GM12878 (cell line): ENCODE data around the gene HMGN1. TPM values are rescaled to one million over a fixed set of nuclear protein-coding genes. Genes with fewer than 3 reads are reported as not detected.

Source experiments
- MEF2A ChIP-seq: IDR thresholded peaks from 2 replicates; pipeline ENCODE4 v1.6.1; 2011; ENCODE audit warnings: low read depth, mild to moderate bottlenecking, low read length, moderate library complexity; ENCODE audit not compliant: insufficient read depth
- polyA plus RNA-seq, 11 experiments: library from polyadenylated mRNA; depleted of rRNA in 4 of 11; unstranded in 6 of 11; stranded (reverse) in 5 of 11; fragments of >200 nt; fragmentation: Nextera tagmentation in 4 of 11; fragmentation: Illumina TruSeq in 1 of 11; extraction: Ambion mirVana in 4 of 11; extraction: Trizol in 1 of 11; gene quantifications; 1 replicate in 1 of 11; 2 replicates in 10 of 11; pipeline versions ENCODE4 v1.2.1 to v1.2.3, GENCODE V29; 2011 to 2016; ENCODE audit warnings: inconsistent platforms in 2 of 11, missing spikeins in 2 of 11, low read depth in 1 of 11
- total RNA-seq, 4 experiments: library from RNA; depleted of rRNA in 3 of 4; stranded (reverse); fragments of >200 nt in 3 of 4; fragmentation: Illumina TruSeq in 1 of 4; extraction: Trizol in 1 of 4; gene quantifications; 2 replicates each; pipeline versions ENCODE4 v1.2.1 to v1.2.3, GENCODE V29; 2013 to 2021
- TF ChIP-seq, protein P1 (sequence below): fragments of 450-650 bp; IDR thresholded peaks from 2 replicates; pipeline ENCODE4 v1.6.1; 2014; ENCODE audit warnings: mild to moderate bottlenecking
- TF ChIP-seq, protein P2 (sequence below): IDR thresholded peaks from 2 replicates; pipeline ENCODE4 v1.6.1; 2011; ENCODE audit warnings: low read depth, low read length, improper control_type of control experiment, borderline replicate concordance
- TF ChIP-seq, protein P3 (sequence below): fragments of 150-350 bp; IDR thresholded peaks from 2 replicates; pipeline ENCODE4 v1.6.1; 2016; ENCODE audit warnings: low read depth, low read length
- TF ChIP-seq, protein P4 (sequence below): IDR thresholded peaks from 2 replicates; pipeline ENCODE4 v1.6.1; 2011; ENCODE audit warnings: borderline replicate concordance, low read depth, mild to moderate bottlenecking, moderate library complexity, low read length; ENCODE audit not compliant: insufficient read depth, poor library complexity, severe bottlenecking

Gene HMGN1
- total and polyA plus RNA-seq, 10 of the 15 experiments (the other 5 are each of a cell fraction or from before 2014, with no cell fraction given) = 120 to 798 (median 396) TPM

DNA sequence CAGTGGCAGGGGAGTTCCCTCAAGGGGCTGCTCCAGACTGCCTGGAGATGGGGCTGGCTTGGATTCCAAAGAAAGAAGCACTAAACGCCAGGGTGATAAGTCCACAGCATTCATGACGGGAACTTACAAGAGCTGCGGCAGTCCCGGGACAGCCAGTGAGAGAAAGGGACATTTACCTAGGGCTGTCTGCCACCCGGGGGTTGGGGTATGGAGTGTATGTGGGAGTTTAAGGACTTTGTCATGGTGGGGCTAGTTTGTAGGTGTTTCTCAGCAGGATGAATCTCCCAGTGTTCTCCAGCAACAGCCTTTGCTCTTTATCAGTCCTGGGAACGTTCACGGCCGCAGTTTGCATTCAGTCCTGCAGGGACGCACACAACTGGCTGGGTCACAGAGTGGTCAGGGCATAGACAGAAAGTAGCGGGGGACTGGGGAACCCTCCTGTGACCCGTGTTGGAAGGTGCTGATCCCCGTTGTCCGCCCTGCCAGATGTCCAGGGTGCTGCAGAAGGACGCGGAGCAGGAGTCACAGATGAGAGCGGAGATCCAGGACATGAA is 41.4 kb upstream of the HMGN1 start (continued):
- TF ChIP-seq, protein P1, sequence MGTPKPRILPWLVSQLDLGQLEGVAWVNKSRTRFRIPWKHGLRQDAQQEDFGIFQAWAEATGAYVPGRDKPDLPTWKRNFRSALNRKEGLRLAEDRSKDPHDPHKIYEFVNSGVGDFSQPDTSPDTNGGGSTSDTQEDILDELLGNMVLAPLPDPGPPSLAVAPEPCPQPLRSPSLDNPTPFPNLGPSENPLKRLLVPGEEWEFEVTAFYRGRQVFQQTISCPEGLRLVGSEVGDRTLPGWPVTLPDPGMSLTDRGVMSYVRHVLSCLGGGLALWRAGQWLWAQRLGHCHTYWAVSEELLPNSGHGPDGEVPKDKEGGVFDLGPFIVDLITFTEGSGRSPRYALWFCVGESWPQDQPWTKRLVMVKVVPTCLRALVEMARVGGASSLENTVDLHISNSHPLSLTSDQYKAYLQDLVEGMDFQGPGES = no peak
- TF ChIP-seq, protein P2, sequence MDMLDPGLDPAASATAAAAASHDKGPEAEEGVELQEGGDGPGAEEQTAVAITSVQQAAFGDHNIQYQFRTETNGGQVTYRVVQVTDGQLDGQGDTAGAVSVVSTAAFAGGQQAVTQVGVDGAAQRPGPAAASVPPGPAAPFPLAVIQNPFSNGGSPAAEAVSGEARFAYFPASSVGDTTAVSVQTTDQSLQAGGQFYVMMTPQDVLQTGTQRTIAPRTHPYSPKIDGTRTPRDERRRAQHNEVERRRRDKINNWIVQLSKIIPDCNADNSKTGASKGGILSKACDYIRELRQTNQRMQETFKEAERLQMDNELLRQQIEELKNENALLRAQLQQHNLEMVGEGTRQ = no peak
- TF ChIP-seq MEF2A = no peak
- TF ChIP-seq, protein P3, sequence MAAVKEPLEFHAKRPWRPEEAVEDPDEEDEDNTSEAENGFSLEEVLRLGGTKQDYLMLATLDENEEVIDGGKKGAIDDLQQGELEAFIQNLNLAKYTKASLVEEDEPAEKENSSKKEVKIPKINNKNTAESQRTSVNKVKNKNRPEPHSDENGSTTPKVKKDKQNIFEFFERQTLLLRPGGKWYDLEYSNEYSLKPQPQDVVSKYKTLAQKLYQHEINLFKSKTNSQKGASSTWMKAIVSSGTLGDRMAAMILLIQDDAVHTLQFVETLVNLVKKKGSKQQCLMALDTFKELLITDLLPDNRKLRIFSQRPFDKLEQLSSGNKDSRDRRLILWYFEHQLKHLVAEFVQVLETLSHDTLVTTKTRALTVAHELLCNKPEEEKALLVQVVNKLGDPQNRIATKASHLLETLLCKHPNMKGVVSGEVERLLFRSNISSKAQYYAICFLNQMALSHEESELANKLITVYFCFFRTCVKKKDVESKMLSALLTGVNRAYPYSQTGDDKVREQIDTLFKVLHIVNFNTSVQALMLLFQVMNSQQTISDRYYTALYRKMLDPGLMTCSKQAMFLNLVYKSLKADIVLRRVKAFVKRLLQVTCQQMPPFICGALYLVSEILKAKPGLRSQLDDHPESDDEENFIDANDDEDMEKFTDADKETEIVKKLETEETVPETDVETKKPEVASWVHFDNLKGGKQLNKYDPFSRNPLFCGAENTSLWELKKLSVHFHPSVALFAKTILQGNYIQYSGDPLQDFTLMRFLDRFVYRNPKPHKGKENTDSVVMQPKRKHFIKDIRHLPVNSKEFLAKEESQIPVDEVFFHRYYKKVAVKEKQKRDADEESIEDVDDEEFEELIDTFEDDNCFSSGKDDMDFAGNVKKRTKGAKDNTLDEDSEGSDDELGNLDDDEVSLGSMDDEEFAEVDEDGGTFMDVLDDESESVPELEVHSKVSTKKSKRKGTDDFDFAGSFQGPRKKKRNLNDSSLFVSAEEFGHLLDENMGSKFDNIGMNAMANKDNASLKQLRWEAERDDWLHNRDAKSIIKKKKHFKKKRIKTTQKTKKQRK = no peak
- TF ChIP-seq, protein P4, sequence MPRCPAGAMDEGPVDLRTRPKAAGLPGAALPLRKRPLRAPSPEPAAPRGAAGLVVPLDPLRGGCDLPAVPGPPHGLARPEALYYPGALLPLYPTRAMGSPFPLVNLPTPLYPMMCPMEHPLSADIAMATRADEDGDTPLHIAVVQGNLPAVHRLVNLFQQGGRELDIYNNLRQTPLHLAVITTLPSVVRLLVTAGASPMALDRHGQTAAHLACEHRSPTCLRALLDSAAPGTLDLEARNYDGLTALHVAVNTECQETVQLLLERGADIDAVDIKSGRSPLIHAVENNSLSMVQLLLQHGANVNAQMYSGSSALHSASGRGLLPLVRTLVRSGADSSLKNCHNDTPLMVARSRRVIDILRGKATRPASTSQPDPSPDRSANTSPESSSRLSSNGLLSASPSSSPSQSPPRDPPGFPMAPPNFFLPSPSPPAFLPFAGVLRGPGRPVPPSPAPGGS = no peak
